GM21360 (cell line): ENCODE data around the gene ACSL6.

Source experiments
- ATAC-seq: cut with Tn5 transposase; IDR thresholded peaks from one replicate; pipeline ENCODE4 v1.9.1; 2021; ENCODE audit warnings: mild to moderate bottlenecking, moderate library complexity; ENCODE audit not compliant: unreplicated experiment

Gene ACSL6

GRCh38 chr5:132011622-132012343, at the start of gene ACSL6:
Gene ACSL6, minus strand, starts transcription at chr5:132011658. Its CDS starts 105 bp downstream, at chr5:132011553.
- no peak for ATAC-seq

- no peak for ATAC-seq
Measured at GRCh38 chr5:132060501-132061161, 49.2 kb upstream of the ACSL6 start, which contains the start of gene IL3. Gene IL3, plus strand, starts transcription at chr5:132060655. Its CDS starts 52 bp downstream, at chr5:132060707.

GRCh38 chr5:132059696-132060500, 48.4 kb upstream of the ACSL6 start:
- no peak for ATAC-seq

- no peak for ATAC-seq
Measured at GRCh38 chr5:132059043-132059695, 47.7 kb upstream of the ACSL6 start.

GRCh38 chr5:132058646-132059042, 47.2 kb upstream of the ACSL6 start:
- no peak for ATAC-seq

GRCh38 chr5:132057498-132058255, 46.2 kb upstream of the ACSL6 start:
- no peak for ATAC-seq

- ATAC-seq: no peak
Measured at GRCh38 chr5:132056610-132057497, 45.4 kb upstream of the ACSL6 start.

GRCh38 chr5:132055808-132056609, 44.6 kb upstream of the ACSL6 start:
- no peak for ATAC-seq

GRCh38 chr5:132055441-132055807, 44.0 kb upstream of the ACSL6 start:
- ATAC-seq: no peak

- no peak for ATAC-seq
Measured at GRCh38 chr5:132054697-132055440, 43.4 kb upstream of the ACSL6 start.

GRCh38 chr5:132054031-132054696, 42.7 kb upstream of the ACSL6 start:
- ATAC-seq: no peak

GRCh38 chr5:132053483-132053882, 42.0 kb upstream of the ACSL6 start:
- ATAC-seq: no peak

GRCh38 chr5:132052520-132052919, 41.1 kb upstream of the ACSL6 start:
- ATAC-seq: no peak

- no peak for ATAC-seq
Measured at GRCh38 chr5:132050661-132051552, 39.4 kb upstream of the ACSL6 start.

GRCh38 chr5:132050136-132050535, 38.7 kb upstream of the ACSL6 start:
- no peak for ATAC-seq

GRCh38 chr5:132049559-132049958, 38.1 kb upstream of the ACSL6 start:
- no peak for ATAC-seq
